ENCODE results near the gene SCD5. TPM values are rescaled to one million over a fixed set of nuclear protein-coding genes. Genes with fewer than 3 reads are reported as not detected.
A peak's percentile ranks its signal among the peaks of the same experiment; 100 is the strongest.

The SCD5 gene
- total RNA-seq, 1 donor = 6.9 TPM

DNA sequence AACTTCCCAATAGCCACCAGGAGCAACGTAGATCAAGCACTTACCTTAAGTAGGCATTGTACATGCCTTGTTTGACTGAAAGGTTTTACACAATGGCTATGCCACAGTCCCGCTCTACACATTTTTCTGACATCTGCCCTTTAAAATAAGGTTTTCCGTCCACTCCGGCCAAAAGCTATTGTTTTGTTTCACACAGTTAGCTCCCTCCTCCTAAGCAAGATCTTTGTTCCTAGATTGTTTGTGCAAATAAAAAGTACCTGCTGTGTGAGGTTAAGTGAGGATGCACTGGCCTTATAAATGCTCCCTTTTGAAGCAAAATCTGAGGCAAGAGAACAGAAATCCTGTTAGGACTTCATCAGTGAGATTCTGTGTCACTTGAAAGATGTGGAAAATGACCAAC lies 11.8 kb downstream of the SCD5 start:
- DNase-seq (ENCODE audit: low read depth) = no peak
- TF ChIP-seq, protein P1, sequence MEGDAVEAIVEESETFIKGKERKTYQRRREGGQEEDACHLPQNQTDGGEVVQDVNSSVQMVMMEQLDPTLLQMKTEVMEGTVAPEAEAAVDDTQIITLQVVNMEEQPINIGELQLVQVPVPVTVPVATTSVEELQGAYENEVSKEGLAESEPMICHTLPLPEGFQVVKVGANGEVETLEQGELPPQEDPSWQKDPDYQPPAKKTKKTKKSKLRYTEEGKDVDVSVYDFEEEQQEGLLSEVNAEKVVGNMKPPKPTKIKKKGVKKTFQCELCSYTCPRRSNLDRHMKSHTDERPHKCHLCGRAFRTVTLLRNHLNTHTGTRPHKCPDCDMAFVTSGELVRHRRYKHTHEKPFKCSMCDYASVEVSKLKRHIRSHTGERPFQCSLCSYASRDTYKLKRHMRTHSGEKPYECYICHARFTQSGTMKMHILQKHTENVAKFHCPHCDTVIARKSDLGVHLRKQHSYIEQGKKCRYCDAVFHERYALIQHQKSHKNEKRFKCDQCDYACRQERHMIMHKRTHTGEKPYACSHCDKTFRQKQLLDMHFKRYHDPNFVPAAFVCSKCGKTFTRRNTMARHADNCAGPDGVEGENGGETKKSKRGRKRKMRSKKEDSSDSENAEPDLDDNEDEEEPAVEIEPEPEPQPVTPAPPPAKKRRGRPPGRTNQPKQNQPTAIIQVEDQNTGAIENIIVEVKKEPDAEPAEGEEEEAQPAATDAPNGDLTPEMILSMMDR (IDR thresholded peaks at IDR 0.05; ENCODE audit: insufficient read depth, low read depth, low read length) = no peak
- H3K4me3 ChIP-seq (ENCODE audit: low read depth, low read length) = no peak overlapping the region

- H3K4me3 ChIP-seq (ENCODE audit: low read depth, low read length) = no peak overlapping the region
- TF ChIP-seq, protein P1 (IDR thresholded peaks at IDR 0.05; ENCODE audit: insufficient read depth, low read depth, low read length) = no peak
- DNase-seq (ENCODE audit: low read depth) = peak; percentile 57
Observed at GRCh38 chr4:82785611-82786400, 12.8 kb downstream of the SCD5 start.

DNA sequence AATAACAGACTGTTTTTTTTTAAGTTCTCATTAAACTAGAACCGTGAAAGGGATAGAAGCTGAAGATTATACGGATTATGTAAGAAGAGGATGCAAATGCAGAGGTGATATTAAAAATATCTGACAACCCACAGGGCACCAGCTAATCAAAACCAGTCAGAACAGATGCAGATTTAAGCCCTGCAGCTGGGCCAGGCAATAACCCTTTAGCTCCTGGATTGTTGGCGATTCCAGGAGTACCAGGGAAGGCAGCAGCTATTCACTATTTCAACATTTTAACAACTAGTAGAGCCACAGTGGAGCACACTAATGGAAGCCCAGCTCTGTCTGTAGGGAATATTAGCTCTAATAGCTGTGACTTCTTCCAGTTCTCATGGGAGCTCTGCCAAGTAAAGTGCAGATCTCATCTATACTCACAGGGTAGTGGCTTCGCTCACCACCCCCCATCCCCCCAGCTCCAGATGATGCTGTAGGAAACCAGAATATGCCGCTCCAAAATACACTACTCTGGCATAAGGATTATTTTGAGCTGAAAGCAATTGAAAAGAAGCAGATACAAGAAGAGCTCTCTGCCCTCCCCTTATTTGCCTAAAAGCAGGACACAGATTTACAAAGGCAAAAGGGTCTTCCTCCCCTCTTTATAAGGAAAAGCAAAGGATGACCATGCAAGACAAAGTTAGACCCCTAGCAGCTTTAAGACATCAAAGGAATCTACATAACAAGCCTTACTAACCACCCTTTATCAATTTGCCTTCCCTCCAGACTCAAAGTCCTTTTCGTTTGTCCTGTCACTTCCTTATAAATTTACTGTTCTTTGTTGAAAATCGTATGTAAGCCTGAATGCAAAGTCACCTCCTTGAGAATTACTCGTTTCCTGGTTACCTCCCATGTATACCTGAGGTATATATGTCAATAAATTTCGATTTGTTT lies 13.7 kb downstream of the SCD5 start:
- H3K4me3 ChIP-seq (ENCODE audit: low read depth, low read length) = no peak overlapping the region
- TF ChIP-seq, protein P1 (IDR thresholded peaks at IDR 0.05; ENCODE audit: insufficient read depth, low read depth, low read length) = no peak

GRCh38 chr4:82782626-82783345 lies 15.8 kb downstream of the SCD5 start:
- no peak overlapping the region for H3K4me3 ChIP-seq (ENCODE audit: low read depth, low read length)
- no peak for DNase-seq (ENCODE audit: low read depth)
- TF ChIP-seq, protein P1 (IDR thresholded peaks at IDR 0.05; ENCODE audit: insufficient read depth, low read depth, low read length) = no peak

More for the DNA sequence above, 13.7 kb downstream of the SCD5 start:
- DNase-seq (ENCODE audit: low read depth) = no peak

DNA sequence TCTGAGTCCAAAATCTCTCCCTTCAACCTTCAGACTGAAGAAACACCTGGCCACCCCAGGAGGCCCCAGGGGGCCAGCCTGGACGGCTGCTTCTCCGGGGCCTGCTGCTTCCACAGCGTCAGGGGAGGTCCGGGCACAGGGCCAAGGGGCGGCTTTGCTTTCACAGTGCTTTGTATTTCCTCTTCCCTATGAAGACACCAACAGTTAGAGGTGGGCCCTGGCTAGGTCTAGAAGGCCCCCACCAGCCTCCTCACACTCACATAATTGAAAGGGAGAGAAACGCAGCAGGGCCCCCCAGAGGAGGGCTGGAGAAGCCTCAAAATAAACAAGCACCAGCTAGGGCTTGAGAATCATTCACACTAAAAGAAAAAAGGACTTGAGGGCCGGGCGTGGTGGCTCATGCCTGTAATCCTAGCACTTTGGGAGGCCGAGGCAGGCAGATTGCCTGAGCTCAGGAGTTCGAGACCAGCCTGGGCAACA lies 17.8 kb downstream of the SCD5 start:
- H3K4me3 ChIP-seq (ENCODE audit: low read depth, low read length) = no peak overlapping the region
- peak; percentile 32 for DNase-seq (ENCODE audit: low read depth)
- TF ChIP-seq, protein P1 (IDR thresholded peaks at IDR 0.05; ENCODE audit: insufficient read depth, low read depth, low read length) = no peak

GRCh38 chr4:82780170-82780751 lies 18.3 kb downstream of the SCD5 start:
- TF ChIP-seq, protein P1 (IDR thresholded peaks at IDR 0.05; ENCODE audit: insufficient read depth, low read depth, low read length) = no peak
- DNase-seq (ENCODE audit: low read depth) = no peak
- no peak overlapping the region for H3K4me3 ChIP-seq (ENCODE audit: low read depth, low read length)

Data from fibroblast of villous mesenchyme (primary cell).